Left hindlimb (tissue), 1 donor: ENCODE measurements around the gene NUMA1.
A peak's percentile ranks its signal among the peaks of the same experiment; 100 is the strongest.

ENCODE experiments used
- DNase-seq: peaks from one replicate; pipeline ENCODE4 v3.0.0-alpha.2; 2018

Gene NUMA1

DNA sequence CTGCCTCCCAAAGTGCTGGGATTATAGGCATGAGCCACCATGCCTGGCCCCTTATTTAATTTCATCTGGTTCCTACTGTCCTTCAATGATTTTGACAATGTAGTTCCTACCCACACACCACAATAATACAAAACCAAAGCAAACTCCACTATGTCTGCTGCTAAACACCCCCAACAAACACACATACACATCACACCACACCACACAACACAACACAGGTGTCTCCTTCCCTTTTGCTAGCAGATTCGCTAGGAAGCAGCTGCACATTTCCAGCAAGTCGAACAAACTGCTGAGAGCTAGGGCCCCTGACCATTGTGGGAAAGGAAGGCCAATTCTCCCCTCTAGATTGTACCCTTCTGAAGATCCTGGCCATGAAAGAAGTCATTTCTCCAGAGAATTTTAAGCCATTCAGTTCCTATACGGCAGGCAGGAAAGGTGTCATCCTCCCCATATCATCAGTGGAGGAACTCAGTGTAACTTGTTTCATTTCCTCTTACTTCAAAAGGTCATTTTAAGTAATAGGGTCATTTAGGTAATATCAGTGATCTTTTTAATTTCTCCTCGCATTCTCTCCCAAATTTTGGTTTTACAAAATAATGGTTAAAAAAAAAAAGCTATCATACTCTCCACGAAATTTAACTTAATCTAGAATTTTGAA lies 18.5 kb downstream of the NUMA1 start:
- no peak for DNase-seq

DNA sequence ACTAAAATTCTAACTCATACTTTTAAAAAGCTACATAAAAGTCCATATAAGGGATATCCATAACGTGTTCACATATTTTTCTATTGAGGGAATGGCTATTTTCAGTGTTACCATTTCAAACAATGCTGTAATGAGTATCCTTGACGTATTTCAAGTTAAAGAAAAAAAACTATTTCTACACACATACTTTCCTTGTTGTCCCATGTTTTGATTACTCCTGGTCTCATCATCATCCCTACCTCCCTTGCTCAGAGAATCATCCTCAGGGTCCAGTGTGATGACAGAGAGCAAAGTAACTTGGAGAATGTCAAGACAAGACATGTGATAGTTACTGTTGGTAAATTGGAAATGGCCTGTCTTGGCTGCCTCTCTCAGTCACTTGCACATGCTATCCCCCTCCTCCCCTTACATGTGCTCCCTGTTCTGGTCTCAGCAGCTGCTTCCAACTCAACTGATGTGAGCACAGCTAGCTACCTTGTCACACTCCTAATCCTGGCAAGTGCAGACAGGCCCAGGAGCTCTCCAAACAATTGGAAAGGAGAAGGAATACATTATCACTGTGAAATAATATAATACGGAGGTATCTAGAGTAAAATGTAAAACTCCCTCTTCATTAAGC lies 21.8 kb downstream of the NUMA1 start:
- no peak for DNase-seq

DNA sequence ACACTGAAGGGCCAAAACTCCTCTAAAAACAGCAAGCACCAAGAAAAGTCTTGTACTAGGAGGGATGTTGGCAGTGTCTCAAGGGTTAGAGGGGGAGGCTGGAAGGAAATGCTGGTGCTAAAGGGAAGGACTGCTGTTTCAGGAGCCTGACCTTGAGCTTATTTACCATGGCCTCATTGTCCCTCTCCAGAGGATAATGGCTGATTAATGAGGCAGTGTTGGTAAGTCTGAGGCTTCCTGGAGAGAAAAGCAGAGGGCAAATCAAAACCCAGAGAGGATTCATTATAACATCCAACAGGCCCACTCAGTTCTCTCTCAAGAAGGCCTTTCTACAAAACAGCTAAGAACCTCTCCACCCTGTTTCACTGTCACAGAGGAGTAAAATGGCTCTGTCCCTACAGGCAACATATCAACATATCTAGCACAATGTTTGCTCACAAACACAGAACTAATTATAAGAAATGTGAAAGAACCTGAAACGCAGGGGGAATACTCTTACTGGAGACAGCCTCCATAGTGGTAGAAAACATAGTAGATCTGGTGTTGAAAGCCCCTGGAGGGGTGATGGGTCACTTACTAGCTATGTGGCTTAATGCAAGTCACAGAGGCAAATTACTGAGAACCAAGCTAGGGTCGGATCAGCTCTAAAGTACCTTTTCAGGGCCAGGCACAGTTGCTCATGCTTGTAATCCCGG lies 31.4 kb downstream of the NUMA1 start:
- no peak for DNase-seq

DNA sequence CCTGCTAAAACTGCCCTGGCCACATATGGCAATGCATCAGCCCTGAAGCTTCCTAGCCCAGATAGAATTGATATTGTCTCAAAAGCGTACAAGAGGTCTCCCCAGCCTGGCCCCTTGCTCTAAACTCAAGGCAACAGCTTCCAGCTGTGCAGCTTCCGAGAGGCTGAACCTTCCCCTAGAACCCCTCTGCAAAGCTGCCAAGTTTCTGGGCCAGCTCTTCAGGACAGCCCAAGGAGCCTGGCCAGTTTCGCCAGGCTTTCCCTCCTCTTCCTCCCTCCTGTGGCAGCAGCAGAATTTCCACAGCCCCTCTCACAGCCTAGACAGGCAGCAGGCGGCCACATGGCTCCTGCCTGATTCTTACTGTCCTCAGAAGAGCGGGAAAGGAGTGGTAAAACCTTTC lies 34.5 kb downstream of the NUMA1 start:
- peak; percentile 65 for DNase-seq

DNA sequence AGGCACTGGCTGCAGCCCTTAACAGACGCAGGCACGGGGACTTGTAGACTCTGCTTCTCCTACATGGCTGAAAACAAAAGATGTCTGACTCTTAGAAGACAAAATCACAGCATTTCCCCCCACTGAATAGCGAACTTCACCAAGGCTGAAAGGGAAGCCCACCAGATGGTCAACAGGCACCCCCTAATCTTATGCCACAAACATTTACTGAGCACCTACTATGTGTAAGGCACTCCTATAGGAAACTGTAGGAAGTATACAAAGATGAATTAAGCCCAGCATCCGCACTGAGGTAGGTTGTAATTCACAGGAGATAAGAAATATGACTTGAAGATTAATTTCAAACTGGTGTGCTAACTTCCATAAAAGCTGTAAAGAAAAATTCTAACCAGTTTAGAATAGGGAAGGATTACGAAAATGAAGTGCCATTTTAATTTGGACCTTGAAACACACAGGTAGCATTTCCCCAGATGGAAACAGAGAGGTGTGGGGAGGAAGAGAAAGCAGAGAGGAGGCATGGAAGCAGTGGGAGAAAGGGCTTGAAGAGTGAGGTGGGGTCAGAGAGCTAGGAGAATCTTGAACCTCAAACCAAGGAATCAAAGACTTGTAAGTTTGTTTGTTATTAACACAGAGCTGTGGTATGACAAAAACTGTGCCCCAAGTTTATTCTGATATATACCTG lies 38.1 kb downstream of the NUMA1 start:
- no peak for DNase-seq

DNA sequence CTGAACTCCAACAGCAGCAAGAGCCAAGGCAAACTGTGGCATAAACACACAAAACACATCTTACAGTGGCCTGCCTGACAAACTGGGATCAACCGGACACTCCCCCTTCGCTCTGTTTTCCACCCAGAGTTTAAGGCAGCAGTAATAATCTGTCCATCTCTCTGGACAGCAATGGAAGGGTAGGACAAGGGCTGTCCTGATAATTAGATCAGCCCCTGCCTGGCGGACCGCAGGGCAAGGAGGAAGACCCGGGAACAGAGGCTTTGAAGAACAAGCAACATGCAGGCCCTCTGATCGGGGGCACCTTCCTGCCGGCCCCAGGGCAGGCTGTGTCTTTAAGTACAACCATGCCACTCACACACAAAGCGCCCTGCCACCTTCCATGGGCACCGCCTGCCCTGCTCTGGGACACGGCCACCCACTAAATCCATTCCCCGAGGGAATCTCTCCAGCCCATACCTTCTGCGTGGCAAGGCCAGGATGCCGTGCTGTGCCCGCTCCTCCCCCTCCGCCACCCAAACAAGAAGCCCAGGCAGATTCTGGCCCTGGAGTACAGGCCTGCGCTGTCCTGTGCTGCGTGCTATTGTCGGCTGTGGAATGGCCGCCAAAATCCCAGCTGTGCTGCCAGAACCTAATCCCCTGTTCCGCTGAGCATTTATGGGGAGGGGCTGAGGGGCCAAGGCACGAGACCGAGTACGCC lies 38.8 kb downstream of the NUMA1 start:
- DNase-seq: peak; percentile 92

DNA sequence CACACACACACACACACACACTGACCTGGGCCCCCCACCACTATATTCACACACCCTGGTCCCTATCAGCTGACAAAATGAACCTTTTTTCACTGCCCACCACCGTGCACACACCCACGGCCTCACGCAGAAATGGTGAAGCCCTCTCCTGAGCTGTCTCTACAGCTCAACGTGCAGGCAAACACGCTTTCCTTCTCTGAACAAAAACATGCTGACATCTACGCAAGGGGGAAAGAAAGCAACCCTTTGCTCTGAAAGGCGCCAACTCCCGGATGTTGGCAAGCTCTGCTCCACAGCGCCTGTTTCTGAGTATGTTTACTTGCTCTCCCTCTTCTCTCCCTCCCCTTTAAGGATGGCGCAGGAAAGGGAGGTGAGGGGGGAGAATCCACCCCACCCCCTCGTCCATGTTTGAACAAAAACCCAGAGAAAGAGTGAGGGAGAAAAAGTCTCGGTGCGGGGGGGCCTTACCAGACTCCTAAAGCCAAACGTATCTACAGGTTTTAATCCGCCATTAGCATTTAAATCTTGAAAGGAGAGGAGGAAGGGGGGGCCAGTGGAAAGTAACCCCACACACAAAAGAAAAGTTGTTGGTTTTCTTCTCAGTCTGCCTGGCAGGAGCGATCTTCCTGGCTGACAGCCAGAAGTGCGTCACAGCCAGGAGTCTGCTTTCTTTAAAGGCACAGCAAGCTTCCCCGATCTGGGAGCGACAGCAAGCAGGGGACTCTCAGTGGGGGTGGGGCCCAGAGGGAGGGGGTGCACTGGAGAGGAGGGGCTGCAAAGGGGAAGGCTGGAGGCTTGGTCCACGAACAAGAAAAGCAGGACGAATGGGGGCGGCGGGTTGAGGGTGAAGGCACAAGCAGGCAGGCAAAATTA lies 39.6 kb downstream of the NUMA1 start:
- peak; percentile 97 for DNase-seq

DNA sequence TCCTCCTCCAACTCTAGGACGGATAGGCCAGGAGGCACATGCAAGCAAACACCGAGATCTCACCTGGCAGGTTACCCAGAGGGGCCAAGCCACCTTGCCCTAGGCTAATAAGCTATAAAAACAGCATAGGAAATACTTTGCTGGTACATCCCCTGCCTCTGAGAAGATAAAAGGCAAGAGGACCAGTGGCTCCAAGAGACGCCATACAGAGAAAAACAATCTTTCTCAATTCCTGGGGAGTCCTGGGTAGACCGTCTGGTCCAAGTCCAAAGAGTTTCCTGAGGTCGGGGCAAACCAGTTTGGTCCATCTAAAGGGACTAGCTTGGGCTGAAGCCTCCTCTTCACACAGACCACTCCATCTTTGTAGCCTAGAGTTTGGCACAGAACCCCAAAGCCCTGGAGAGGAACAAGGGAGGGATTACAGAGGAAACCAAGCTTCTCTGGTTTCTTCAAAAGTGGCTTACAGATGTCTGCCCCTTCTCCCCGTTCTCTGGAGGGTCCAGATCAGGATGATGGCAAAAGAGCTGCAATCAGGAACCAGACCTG lies 40.4 kb downstream of the NUMA1 start:
- DNase-seq: no peak

DNA sequence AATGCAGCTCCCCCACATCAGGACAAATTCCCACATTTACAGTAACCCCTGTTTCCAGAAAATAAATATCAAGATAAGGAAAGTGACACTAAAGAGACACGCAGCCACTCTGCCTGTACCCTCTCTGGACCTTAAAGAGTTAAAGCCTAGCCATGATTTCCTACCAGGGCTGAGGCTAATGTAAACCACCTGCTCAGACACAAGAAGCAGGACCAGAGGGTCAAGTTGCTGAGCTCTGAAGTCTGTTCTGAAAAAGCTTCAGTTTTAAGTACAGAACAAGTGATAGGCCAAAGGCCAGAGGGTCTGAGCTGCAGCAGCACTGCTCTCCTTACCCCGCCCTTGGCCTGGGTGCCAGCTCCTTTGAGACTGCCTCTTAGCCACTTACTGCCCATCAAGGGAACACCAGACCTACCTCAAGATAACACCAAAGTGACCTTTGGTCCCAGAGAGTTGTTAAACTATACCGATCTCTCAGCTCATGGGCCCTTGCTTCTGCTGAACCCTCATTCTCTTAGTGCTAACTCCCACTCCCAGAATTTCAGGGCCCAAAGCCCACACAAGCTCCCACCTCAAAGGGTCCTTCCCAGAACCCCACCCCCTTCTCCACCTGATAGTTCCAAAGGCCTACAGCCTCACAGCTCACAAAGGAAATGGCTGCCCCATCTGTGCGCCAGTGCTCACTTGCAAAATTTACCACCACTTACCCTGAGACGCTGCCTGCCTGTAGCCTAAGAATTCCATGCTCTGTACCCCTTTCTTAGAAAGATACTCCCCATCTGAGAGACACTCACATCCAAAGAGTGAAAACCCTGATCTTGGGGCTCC lies 41.1 kb downstream of the NUMA1 start:
- no peak for DNase-seq

DNA sequence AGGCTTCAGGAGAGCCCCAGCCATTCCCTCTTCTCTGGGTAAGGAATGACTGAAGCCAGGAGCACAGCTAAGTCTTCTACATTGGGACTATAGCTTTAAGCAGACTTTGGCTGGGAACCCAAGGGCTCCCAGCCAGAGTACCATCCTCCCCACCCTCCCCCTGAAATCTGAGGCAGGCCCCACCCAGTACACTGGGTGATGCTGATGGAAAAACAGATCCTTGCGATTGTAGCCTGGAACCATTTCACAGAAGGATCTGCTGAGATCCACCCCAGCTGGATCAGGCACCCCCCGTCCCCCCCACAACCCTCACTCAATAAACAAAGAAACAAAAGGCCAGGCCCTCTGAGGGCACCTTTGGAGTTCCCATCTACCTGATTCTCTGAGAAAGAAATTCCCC lies 41.9 kb downstream of the NUMA1 start:
- peak; percentile 87 for DNase-seq

DNA sequence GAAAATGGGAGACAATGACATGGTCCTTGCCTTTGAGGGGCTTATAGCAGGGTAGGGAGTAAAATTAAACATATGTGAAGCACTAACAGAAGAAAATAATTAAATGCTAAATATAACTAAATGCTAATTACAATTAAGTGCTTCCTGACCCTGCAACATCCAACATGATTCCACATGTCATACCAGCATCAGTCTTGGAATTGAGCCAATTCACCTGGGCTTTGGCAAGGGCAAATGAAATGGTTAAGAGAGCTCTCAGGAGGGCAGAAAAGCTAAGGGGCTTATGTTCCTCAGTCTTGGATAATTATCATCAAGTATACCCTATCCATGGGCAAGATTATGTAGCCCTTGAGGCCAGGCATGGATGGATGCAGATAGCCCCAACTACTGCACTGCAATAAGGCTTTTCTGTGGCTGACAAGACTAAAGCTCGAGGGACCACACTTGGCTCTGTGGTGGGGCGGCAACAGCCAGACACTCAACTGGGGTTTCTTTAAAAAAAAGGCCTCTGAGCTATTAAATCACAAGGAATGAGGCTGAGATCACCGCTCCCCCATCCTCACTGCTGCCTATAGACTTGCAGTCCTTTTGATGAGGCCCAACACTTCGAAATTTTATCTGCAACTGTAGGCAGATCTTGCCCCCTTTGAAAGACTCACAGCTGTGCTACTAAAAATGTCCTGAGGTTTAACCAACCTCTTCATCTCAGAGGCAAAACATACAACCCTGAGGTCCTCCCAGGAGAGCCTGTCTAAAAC lies 42.6 kb downstream of the NUMA1 start:
- DNase-seq: peak; percentile 50

DNA sequence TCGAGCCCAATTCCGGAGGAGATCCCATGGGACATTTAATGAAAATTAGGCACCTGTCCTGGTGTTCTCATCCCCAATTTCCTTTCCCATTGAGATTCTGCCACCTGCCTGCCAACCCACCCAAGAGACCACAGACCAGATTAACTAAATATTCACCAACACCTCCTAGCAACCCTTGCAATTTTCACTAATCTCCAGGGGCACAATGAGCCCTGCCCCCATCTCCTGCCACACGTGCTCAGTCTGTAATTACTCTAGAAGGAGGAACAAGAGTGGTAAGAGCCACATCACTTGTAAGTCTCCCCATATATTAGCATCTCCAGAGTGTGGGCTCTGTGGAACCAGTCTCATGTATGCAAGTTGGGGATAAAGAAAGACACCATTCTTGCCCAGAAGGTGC lies 43.7 kb downstream of the NUMA1 start:
- no peak for DNase-seq

DNA sequence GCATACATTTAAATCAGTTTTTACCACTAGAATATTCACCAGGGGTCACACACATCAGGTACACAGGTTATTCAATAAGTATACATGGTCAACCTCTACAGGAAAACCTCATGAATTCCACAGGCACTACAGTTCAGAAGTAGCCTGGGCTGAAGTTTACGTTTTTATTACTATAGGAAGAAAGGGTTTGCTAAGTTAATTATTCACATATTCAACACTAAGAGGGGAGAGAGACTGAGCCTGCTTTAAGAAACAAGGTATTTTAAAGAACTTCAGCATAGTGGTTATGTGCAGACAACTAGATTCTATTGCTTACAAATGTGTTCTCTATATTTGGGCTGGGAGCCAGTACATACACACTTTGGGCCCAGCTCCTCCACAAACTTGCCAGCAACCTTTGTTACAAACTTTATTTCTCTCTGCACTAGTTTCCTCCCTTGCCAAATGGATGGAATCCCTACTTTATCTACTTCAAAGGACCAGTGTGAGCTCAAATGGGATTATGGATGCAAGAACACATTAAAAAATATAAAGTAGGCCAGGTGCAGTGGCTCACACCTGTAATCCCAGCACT lies 49.8 kb downstream of the NUMA1 start:
- DNase-seq: no peak

DNA sequence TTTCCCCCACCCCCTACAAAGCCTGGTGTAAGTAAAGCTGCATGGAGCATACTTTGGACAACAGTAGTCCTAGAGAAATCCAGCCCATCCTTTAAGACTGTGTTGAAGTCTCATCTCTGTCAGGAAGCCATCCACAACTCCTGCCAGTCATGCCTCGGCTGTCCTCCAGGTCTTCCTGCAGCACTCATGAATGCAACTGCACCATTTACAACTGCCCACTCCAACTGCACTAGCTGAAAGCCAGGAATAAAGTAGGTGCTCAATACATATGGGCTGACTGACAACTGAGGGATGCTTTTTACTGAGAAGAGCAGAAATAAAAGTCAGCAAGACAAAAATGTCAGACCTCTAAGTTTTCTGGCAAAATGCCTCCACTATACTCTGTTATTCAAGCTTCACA lies 54.3 kb downstream of the NUMA1 start:
- no peak for DNase-seq

DNA sequence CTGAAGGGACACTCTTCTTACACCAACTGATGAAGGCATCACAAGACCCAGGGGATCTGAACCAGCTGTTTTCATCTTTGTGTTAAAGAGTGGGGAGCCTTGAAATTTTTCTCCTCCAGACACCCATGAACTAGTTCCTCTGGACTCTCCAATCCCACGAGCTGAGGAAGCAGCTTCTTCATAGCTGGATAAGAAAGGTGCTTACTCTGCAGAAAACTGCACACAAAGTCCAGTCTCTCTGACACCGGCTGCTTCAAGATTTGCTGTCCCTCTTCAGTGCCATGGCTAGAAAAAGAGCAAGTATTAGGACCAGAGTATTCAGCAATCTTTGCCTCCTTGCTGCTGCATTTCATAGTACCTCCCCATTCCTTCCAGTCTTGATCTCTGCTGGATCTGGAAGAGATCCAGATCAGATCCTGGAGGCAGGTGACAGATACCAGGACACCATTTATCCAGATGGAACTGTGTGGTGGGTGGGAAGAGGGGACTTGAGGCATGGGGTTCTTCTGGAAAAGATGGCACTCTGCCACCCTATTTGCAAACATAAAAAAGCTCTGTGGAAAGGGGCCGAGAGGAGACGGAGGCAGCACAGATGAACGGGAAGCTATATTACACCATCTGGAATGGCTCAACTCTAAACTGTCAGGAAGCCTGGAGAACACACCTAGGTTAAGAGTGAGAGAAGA lies 56.1 kb downstream of the NUMA1 start:
- no peak for DNase-seq

DNA sequence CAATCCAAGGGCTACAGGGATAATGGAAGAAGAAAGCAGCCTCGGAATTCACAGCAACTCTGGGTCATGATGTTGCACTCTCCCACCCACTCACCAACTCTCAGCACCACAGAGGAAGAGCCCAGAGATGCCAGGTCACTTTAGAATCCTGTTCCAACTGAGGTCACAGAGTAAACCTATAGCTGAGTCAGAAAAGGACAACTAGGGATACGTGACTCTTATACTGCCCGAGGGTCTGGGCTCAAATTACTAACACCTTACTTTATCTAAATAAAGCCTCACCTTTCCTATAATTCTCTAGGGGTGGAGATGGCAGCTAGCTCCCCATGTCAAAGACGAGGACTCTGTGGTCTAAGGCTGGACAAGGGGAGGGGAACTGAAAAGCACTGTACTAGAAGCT lies 57.0 kb downstream of the NUMA1 start:
- no peak for DNase-seq

DNA sequence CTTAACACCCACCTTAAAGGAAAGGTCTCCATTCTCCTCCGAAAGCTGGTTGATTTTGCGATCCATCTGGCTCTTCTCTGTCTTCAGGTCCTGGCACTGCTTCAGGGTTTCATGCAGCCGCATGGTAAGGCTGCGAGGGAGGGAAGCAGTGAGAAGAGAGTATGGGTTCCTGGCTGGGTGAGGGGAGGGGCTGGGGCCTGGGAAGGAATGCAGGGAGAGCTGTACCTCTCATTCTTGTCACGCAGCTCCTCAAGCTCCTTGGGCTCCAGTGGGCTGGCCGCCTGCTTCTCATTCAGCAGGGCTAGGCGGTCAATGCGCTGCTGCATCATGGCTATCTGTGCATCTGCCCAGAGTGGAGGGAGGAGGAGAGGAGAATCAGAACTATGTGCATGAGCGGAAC lies 62.2 kb downstream of the NUMA1 start:
- no peak for DNase-seq

DNA sequence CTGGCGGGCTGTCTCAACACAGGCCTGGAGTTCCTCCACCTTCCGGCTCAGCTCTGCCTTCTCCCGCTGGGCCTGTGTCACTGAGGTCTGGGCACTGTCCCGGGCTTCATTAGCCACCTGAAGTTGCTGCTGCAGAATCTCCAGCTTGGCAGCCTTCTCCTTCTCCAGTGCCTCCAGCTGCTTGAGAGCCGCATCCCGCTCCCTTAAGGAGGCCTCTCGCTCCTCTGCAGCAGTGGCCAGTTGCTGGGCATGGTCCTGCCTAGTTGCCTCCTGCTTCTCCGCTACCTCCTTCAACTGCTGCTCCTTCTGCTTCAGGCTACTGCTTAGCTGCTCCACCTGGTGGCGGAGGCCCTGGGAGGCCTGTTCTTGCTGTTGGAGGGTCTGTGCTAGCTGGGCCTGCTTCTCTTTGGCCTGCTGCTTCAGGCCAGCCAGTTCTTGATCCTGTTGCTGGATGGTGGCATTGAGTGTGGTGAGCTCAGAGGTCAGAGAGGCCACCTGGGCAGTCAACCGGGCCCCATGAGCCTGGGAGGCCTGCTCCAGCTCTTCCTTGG lies 64.8 kb downstream of the NUMA1 start:
- no peak for DNase-seq
